Activated CD4-positive, alpha-beta T cell treated with anti-CD3 and anti-CD28 coated beads, Interleukin-2, amount 50 U/mL, for 4 hours (primary cell): Measurements from ENCODE around the gene ADM2.
"Not testable (repeated sequence)": the region's sequence is repeated elsewhere in the genome, so short reads cannot be mapped to it uniquely, and the experiment has no call there.

Experiments used
- DNase-seq, 2 experiments: peaks; one replicate each; pipeline ENCODE4 v3.0.0-alpha.2; 2020

The ADM2 gene

DNA sequence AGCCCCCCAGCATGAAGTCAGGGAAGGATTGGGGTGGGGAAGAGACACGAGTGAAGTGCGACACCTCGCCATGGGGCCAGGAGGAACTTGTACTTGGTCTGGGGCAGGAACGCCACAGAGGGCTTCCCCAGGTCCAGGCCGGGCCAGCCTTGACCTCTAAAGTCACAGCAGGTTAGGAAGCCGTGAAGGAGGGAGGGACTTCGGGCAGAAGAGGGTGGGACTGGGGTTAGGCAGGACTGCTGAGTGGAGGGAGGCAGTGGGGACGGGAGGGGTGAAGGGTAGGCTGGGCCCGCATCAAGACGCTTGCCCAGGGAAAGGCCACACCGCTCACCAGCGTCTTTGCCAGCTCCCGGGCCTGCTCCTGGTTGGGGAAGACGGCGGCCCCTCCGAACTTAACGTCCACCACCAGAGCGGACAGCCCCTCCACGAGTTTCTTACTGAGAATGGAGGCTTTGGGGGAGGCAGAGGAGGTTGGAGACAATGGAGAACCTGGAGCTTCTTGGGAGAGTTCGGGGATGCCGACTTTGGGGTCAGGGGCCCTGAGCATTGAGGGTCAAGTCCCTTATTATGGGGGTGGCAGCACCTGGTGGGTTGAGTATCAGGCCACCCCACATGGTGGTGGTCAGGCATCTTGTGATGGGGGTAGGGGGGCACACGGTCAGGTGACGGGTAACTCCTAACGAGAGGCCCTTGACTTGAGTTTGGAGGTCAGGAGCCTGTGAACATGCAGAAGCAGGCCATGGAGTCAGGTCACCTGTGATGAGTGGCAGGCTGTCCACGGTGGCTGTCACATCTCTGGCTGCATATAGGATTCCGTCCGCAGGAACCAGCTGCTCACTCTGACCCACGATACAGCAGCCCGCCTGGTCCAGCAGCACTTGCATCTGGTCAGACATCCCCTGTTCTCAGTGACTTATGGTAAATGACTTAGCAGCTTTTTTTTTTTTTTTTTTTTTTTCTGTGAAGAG lies 45.8 kb downstream of the ADM2 start:
- DNase-seq, result no peak

DNA sequence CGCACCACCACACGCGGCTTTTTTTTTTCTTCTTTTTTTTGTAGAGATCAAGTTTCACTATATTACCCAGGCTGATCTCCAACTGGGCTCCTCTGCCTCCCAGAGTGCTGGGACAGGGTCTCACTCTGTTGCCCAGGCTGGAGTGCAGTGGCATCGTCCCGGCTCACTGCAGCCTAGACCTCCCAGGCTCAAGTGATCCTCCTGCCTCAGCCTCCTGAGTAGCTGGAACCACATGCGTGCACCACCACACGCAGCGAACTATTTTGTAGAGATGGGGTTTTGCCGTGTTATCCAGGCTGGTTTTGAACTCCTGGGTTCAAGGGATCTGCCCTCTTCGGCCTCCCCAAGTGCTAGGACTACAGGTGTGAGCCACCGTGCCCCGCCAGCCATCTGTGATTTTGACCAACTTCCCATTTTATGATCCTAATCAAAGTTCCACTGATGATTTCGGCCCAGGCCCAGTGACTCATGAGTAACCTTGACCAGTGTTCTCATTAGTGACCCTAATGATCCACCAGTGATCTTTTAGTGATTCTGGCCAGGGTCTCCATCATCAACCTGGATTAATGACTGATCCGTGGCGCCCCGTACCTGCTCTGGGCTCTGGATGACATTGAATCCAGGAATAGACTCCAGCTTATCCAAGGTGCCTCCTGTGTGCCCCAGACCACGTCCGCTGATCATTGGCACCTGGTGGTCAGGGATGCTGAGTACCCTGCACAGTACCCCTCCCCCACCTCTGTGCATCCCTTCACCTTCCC lies 46.8 kb downstream of the ADM2 start:
- DNase-seq, result no peak

DNA sequence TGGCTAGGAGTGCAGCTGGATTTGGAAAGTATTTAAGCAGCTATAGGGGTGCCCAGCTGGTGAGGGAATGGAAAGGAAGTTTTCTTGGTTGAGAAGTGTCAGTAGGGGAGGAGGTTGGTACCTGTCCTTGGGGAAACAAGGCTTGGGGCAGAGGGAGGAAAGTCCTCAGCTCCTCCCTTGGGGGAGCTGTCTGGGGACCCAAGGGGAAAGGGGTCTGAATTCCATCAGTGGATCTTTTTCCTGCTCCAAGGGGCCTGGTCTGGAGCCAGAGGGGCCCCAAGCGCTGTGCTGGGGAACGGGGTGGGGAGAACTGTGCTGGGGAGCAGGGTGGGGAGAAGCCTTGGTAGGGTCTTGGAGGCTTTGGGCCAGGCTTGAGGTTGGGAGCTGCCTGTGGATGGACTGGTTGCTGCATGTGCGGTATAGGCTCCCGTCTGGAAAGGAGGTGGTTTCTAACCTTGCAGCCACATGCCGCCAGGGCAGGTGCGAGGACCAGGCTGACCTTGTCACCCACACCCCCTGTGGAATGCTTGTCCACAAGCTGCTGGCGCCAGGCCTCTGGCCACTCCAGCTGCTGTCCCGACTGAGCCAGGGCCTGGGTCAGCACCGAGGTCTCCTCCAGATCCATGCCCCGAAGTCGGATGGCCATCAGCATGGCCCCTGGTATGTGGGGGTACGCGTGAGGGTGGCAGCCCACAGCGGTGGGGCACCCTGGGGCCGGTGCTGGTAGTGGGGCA lies 47.5 kb downstream of the ADM2 start:
- no peak for DNase-seq

DNA sequence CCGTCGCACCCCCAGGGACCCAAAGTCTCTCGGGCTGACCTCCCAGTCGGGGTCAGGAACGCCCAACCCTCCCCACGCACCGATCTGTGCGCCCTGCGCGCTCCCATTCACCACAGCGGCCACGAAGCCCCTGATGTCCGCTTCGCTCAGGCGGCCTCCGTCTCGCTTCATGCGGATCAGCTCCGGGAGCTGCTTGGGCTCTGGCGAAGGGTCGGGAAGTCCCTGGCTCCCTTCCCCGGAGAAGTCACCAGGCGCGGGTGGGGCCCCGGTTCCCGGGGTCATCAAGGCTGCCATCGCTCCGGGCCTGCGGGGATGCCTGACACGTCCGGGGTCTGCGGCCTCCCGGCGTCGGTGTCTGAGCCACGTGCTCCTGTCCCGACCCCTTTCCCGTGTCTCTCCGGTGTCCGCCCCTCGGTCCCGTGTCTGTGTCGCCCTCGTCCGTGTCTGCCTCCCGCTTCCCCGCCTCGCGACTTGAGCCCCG lies 48.1 kb downstream of the ADM2 start:
- DNase-seq, result no peak

DNA sequence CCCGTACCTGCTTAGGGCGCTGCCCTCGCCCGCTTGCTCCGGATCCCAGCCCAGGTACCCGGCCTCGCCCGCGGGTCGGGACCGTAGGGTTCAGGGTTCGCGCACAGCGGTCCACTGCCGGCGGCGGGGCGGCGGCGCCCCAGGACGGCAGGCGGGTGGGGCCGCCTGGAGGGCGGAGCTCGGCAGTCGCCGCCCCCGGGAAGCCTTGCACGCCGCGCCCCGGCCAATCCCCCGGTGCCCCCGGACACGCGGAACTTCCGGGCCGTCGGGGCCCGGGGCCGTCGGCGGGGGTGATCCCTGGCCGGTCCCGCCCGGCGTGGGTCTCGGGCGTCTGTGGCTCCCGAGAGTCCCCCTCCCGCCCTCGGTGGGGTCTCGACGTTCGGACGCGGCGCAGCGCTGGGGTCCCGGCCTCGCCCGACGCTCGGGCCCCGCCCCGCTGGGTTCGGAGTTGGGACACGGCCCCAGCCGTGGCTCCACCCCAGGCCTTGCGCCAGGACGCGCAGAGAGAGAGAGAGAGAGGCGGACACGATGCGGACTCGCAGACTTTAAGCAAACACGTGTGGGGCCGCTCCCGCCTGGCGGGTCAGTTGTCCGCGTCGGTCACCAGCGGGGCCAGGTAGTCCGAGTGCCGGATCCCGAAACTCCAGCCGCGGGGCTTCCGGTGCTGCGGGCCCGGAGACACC lies 48.7 kb downstream of the ADM2 start, which contains the start of gene TYMP:
Gene TYMP (minus strand): TSS at position 116 of the 683 bp plus-strand sequence. CDS start 303 bp downstream, outside the sequence.
- DNase-seq, result peak; percentile 54 to 61

DNA sequence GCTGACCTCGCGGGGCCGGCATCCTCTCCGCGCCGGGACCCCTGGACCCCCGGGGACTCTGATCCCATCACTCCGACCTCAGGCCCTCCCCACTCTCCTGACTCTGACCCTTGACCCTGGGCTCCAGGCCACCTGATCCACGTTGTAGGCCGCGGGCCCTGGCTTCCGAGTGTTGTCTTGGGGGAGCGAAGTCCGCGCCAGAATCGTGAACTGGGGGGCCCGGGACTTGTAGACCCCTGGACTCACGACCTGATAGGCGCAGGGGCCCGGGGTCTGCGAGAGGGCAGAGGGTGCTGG lies 49.2 kb downstream of the ADM2 start:
- DNase-seq, result peak in 1 of 2 experiments; percentile 33

DNA sequence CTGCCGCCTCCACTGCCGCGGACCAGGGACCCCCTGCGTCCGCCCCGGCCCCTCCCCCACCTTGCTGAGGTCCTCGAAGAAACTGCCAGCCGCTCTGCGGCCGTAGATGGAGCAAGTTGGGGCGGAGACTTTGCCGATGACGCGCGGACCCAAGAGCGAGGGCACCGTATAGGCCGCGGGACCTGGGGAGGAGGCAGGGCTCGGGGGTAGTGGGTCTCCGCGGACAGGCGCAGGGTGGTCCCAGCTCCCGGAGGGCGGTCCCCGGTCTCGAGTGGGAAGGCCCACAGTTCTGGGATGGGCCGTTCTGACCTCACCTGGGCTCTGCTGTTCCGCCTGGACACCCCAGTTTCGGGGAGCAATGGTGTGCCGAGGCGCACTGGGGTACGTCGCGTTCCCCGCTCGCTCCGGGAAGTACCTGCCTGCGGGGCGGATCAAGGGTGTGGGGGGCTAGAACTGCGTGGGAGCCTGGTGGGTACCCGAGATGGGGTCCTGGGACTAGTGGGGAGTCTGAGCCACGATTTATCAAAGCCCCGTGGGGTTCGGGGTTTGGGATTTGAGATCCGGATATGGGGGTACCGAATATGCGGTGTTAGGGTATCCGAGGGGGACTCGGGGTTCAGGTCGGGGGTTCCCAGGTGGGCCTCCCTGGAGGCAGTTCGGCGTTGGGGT lies 49.7 kb downstream of the ADM2 start:
- DNase-seq, result peak; percentile 77 to 78

DNA sequence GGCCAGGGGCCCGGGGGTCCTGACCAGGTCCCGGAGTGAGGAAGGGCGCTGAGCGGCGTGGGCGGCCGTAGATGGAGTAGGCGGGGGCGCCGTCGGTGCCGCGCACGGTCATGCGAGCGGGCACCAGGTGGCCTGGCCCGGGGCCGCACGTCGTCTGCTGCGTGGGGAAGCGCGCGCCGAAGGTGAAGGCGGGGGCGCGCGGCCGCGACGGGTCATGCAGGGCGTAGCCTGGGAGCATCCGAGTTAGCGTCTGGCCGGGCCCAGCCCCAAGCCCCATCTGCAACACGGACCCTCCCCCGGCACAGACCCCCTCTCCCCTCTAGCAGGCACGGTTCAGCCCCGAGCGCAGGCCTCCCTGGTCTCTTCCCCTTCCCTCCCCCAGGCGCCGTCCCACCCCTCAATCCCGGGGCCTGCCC lies 50.2 kb downstream of the ADM2 start:
- peak; percentile 66 to 72 for DNase-seq

DNA sequence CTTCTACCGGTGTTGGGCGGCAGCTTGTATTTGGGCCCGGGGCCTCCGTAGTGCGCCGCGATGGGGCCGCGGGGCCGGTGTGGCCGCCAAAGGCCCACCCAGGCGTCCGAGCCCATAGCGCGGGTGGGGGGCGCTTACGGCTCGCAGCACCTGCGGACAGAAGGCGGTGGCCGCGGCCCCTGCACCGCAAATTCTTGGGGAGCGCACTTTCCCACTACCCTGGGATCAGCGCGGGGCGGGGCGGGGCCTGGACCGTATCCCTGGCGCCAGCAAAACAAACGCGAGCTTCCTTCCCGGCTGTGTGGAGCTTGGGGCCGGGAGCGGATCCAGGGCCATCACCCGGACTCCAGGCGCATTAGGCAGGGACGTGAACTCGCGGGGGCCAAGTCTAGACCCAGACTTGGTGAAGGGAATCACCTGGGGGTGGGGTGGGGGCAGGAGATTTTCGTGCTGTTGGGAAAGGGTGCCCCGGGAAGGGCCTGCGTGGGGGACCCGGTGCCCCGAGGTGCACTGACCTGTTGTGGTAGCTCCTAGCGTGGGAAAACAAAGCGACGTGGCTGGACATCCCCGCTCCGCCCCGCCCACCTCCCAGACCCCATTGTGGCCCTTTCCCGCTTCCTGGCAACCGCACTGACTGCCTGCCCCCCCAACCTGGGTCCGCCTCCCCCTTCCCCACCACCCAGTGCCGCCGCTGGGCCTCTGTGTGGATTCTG lies 50.8 kb downstream of the ADM2 start:
- no peak for DNase-seq

DNA sequence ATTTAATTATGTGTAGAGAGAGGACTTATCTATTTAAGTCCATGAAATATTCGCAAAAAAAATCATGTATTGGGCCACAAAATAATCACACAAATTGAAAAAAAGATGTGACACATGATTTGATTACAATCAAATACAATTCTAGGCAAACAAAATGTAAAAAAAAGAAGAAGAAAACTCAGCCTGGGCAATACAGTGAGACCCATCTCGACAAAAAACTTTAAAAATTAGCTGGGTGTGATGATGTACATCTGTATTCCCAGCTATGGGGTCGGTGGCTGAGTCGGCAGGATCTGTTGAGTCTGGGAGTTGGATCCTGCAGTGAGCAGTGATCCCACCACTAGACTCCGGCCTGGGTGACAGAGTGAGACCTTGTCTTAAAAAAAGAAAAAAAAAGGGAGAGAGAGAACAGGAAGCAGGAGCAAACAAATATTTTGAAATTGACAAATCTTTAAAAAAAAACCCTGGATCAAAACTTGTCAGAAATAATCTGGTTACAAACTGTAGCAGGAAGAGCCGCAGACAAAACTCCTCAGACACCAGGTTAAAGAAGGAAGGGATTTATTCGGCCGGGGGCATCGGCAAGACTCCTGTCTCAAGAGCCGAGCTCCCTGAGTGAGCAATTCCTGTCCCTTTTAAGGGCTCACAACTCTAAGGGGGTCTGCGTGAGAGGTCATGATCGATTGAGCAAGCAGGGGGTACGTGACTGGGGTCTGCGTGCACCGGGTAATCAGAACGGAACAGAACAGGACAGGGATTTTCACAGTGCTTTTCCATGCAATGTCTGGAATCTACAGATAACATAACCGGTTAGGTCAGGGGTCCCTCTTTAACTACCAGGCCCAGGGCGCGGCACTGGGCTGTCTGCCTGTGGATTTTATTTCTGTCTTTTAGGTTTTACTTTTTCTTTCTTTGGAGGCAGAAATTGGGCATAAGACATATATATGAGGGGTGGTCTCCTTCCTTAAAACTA lies 51.8 kb downstream of the ADM2 start:
- DNase-seq, result no peak

DNA sequence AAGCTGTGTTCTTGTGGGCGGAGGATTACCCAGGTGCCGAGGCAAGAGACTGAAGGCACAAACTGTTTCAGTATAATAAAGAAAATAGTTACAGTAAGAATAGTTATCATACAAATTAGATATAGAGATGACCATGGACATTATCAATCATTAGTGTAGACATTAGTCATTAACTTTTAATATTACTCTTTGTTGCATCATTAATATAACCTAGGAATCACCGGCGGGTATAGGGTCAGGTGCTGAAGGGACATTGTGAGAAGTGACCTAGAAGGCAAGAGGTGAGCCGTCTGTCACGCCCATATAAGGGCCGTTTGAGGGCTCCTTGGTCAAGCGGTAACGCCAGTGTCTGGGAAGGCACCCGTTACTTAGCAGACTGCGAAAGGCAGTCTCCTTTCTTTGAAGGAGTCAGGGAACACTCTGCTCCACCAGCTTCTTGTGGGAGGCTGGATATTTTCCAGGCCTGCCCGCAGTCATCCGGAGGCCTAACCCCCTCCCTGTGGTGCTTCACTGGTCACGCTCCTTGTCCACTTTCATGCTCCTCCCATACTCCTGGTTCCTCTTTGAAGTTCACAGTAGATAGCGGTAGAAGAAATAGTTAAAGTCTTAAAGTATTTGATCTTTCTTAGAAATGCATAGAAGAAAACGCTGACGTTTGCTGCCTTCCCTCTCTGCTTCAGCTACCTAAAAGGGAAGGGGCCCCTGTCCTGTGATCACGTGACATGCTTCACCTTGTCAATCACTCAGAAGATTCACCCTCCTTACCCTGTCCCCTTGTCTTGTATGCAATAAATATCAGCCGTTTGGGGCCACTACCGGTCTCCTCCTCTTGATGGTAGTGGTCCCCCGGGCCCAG lies 52.7 kb downstream of the ADM2 start:
- DNase-seq, result not testable (repeated sequence)

DNA sequence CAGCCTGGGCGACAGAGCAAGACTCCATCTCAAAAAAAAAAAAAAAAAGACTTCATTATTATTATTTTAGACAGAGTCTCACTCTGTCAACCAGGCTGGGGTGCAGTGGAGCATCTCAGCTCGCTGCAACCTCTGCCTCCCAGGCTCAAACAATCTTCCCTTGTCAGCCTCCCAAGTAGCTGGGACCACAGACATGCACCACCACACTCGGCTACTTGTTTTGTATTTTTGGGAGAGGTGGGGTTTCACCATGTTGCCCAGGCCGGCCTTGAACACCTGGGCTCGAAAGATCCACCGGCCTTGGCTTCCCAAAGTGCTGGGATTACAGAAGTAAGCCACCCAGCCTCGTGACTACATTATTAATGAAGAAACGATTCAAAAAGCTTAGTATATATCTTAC lies 53.8 kb downstream of the ADM2 start:
- DNase-seq, result no peak
